HepG2 (cell line): ENCODE results near the gene HLA-DQA1.

Experiments
- CCAR2 ChIP-seq: fragments of 200-400 bp; formaldehyde crosslinking; optimal IDR thresholded peaks from 2 replicates; pipeline ENCODE3; 2018; ENCODE audit warnings: low read depth, mild to moderate bottlenecking, low read length, moderate library complexity
- JUN ChIP-seq: sonication (generic); formaldehyde crosslinking; IDR thresholded peaks from 2 replicates; pipeline ENCODE4 v1.4.0; 2020; ENCODE audit warnings: mild to moderate bottlenecking, missing genetic modification reagents
- MEIS2 ChIP-seq: sonication (generic); formaldehyde crosslinking; IDR thresholded peaks from 2 replicates; pipeline ENCODE4 v1.9.0; 2021; ENCODE audit warnings: mild to moderate bottlenecking, missing genetic modification reagents
- POLR2AphosphoS5 ChIP-seq: IDR thresholded peaks from 2 replicates; pipeline ENCODE4 v1.6.1; 2012; ENCODE audit warnings: low read depth, low read length
- TCF7 ChIP-seq: sonication (generic); IDR thresholded peaks from 2 replicates; pipeline ENCODE4 v1.6.1; 2016; ENCODE audit warnings: antibody characterized with exemption, low read depth
- ZNF263 ChIP-seq: sonication (generic); formaldehyde crosslinking; IDR thresholded peaks from 2 replicates; pipeline ENCODE4 v1.4.0; 2020; ENCODE audit warnings: missing genetic modification reagents
- ZNF644 ChIP-seq: IDR thresholded peaks from 2 replicates; pipeline ENCODE4 v1.6.1; 2016; ENCODE audit warnings: low read depth
- TF ChIP-seq, protein P1 (sequence below): sonication (generic); formaldehyde crosslinking; IDR thresholded peaks from 2 replicates; pipeline ENCODE4 v1.5.0; 2020; ENCODE audit warnings: mild to moderate bottlenecking, missing genetic modification reagents, moderate library complexity

DNA sequence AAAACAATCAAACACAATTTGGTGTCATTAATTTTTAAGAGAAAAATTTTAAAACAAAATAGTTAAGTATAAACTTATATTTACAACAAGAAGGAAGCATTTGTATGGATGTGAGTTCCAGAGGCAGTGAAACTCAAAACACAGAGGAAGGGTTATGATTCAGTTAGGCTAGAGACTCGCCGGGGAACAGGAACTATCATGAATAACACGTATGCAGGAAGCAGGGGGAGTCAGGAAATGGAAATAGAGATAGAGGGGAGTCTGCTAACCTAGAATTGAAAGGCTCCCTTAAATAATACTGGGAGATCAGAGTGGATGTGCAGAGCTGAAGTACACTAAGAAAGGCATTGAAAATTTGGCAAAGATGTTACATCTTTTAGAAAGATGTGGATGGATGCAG lies 33.3 kb upstream of the HLA-DQA1 start:
- no peak for TF ChIP-seq TCF7
- TF ChIP-seq ZNF644, result no peak
- no peak for TF ChIP-seq JUN (CRISPR knock-in tag)
- TF ChIP-seq, protein P1, sequence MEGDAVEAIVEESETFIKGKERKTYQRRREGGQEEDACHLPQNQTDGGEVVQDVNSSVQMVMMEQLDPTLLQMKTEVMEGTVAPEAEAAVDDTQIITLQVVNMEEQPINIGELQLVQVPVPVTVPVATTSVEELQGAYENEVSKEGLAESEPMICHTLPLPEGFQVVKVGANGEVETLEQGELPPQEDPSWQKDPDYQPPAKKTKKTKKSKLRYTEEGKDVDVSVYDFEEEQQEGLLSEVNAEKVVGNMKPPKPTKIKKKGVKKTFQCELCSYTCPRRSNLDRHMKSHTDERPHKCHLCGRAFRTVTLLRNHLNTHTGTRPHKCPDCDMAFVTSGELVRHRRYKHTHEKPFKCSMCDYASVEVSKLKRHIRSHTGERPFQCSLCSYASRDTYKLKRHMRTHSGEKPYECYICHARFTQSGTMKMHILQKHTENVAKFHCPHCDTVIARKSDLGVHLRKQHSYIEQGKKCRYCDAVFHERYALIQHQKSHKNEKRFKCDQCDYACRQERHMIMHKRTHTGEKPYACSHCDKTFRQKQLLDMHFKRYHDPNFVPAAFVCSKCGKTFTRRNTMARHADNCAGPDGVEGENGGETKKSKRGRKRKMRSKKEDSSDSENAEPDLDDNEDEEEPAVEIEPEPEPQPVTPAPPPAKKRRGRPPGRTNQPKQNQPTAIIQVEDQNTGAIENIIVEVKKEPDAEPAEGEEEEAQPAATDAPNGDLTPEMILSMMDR (CRISPR knock-in tag), result no peak
- TF ChIP-seq POLR2AphosphoS5, result no peak
- TF ChIP-seq ZNF263 (CRISPR knock-in tag), result no peak
- no peak for TF ChIP-seq CCAR2
- no peak for TF ChIP-seq MEIS2 (CRISPR knock-in tag)
